Measurements from ENCODE around the gene CERS6. TPM values are rescaled to one million over a fixed set of nuclear protein-coding genes. Genes with fewer than 3 reads are reported as not detected.

CERS6 gene
- total RNA-seq, 1 experiment from 2014 or later = 12.4 TPM

DNA sequence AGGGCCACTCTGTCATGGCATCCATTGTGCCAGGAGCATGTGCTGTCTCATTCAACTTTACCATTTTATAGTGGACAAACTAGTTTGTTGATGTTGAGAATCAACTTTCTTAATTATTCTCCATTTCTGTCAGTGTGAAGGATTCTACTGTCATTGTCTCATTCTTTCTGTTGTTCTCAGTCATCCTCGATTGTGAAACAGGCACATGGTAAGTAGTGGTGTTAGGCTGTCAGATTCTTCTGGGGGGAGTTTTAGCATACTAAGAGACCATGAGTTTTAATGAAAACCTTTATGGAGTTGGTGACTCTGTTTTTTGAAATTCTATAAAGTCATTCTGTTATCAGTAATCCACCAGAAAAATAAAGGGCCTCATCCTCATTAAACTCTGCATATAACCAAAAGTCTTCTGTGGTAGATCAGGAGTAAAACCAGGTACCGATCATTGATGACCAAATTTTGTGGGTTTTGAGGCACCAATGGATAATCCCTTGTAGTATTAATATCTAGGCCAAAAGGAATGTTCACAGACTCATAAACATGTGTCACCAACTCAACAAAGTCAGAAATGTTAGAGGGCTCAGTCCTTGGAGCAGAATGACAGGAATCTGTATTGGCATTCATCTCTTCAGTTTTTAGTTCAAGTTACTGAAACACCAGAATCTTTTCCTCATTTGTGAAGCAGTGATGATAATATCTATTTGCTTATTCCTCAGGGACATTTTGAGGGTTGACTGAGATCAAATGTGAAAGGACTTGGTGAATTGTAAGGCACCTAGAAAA lies 73.2 kb downstream of the CERS6 start:
- H3K4me3 ChIP-seq = no peak overlapping the region

DNA sequence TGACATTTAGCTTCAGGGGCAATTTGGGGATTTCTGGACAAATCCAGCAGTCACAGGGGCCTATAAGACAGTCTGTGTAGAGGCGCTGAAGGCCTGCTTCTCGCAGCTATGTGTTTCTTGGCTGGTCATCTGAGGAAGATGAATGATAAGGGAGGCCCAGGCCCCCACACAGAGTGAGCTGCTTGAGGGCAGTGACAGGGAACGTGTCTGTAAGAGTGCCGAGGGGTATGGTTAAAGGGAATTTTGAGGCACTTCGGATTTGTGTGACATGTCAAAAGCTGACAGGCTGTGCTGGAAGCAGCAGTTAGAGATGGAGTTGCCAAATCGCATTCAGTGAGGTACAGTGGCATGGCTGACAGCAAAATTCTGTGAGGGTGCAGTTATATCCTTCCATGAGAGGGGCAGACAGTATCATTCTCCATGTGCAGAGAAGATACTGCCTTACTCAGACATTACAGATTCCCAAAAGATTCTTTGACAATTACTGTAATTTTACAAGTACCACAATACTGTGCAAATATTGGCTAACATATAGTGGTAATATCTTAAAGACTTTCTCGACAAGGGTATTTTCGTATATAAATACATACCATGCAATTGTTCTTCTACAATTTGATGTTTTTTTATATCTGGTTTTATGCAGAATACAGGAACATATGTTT lies 74.0 kb downstream of the CERS6 start:
- DNase-seq = no peak
- no peaks in the 10 kb centered on the region for H3K27me3 ChIP-seq
- no peaks in the 10 kb centered on the region for H3K9me3 ChIP-seq
- no peaks in the 10 kb centered on the region for H3K36me3 ChIP-seq
- no peak overlapping the region for H3K4me3 ChIP-seq

More for the DNA sequence above, 73.2 kb downstream of the CERS6 start:
- Histone ChIP-seq H3K36me3 (no peaks in the 10 kb centered on the region), H3K27me3 (no peaks in the 10 kb centered on the region), H3K9me3 (no peaks in the 10 kb centered on the region)
- DNase-seq = no peak

DNA sequence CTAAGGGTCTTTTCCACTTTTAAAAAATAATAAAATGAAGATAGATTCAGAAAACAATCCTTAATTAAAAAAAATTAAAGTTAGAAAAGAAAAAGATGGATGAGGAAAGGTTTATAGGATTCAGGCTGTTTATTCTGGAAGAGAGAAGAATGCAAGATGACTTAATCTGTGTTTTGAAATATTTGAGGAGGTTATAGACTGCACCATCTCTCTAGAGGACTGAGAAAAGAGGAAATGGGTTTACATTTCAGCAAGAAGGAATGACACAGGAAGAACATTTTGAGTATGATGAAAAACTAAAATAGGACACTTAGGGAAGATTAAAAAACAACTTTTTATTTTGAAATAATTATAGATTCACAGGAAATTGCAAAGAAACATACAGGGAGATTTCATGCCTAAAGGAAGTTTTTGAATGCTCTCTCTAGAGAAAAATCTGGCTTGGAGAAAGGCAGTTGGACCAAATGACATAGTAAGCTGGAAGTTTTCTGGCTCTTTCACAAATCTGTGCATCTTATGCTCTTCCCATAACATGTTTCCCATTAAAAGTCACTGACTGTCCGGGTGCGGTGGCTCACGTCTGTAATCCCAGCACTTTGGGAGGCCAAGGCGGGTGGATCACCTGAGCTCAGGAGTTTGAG lies 75.0 kb downstream of the CERS6 start:
- no peaks in the 10 kb centered on the region for H3K27me3 ChIP-seq
- no peak overlapping the region for H3K4me3 ChIP-seq
- DNase-seq = no peak
- H3K9me3 ChIP-seq = no peaks in the 10 kb centered on the region
- H3K36me3 ChIP-seq = no peaks in the 10 kb centered on the region

DNA sequence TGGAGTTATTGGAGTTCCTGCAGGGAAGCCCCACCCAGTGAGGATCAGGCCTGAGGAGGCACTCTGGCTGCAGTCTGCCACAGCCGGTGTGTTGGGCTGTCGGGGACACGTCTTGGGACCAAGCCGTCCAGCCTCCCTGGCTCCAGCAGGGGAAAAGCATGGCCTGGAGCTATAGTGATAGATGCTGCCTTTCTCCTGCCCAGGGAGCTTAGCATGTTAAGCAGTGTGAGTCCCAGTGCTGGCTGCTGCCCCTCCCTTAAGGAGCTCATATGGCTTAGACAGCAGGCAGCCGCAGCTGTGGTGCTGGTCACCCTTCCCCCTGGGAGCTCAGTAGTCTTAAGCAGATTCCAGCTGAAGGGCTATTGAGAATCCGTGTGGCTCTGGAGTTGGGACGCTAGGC lies 78.9 kb downstream of the CERS6 start:
- H3K4me3 ChIP-seq = no peak overlapping the region
- H3K9me3 ChIP-seq = peaks cover 7% of the 10 kb centered on the region
- DNase-seq = no peak
- H3K36me3 ChIP-seq = peaks cover 3% of the 10 kb centered on the region; the same call in 1 of the 2 replicates
- H3K27me3 ChIP-seq = no peaks in the 10 kb centered on the region

DNA sequence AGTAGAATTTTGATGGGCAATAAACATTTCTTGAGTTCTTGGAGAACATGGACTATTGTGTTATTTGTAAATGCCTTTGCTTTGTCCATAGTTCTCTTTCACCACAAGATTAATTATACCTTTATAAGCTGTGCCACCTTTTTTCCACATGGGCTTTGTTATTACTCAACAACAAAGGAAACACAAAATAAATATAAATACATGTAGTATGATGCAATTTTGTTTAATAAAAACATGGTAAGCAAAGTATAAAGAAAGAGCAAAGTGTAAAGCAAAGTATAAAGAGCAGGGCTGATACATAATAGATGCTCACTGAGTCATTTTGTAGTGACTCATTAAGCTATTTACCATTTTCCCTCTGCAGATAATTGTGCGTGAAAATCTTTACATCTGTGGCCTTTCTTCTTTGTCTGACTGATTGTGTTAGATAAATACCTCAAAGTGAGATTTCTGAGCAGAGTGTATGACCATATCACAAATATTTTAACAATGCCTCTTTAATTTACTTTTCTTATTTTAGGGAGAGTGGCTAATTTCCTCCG lies 80.9 kb downstream of the CERS6 start:
- DNase-seq = no peak
- Histone ChIP-seq H3K27me3 (no peaks in the 10 kb centered on the region), H3K36me3 (peaks cover 6% of the 10 kb centered on the region; the same call in 1 of the 2 replicates), H3K9me3 (peaks cover 13% of the 10 kb centered on the region), H3K4me3 (no peak overlapping the region)

DNA sequence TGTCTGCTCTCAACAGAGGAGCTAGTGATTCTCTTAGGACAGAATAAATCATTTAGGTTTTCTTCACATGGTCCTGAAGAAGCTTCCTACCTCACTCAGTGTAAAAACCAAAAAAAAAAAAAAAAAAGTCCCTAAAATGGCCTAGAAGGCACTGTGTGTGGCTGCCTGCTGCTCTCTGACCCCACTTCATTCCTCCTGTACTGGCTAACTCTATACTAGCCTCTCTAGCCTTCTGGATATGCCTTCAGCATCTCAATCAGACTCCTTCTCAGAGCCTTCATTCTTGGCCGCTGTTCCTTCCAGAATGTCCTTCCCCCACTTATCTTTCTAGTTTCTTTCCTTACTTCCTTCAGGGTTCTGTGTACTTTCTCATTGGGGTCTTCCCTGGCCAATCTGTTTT lies 82.1 kb downstream of the CERS6 start:
- Histone ChIP-seq H3K27me3 (no peaks in the 10 kb centered on the region), H3K9me3 (peaks cover 13% of the 10 kb centered on the region), H3K36me3 (peaks cover 6% of the 10 kb centered on the region; the same call in 1 of the 2 replicates), H3K4me3 (no peak overlapping the region)
- no peak for DNase-seq

DNA sequence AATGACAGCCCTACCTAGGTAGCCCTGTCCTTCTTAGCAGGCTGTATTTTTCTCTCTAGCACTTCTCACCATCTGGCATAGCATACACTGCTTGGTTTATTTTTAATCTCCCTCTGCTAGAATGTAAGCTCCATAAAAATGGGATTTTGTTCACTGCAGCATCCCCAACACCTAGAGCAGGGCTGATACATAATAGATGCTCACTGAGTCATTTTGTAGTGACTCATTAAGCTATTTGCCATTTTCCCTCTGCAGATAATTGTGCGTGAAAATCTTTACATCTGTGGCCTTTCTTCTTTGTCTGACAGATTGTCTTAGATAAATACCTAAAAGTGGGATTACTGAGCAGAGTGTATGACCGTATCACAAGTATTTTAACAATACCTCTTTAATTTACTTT lies 82.5 kb downstream of the CERS6 start:
- no peaks in the 10 kb centered on the region for H3K27me3 ChIP-seq
- DNase-seq = no peak
- H3K36me3 ChIP-seq = peaks cover 6% of the 10 kb centered on the region; the same call in 1 of the 2 replicates
- H3K4me3 ChIP-seq = no peak overlapping the region
- peaks cover 13% of the 10 kb centered on the region for H3K9me3 ChIP-seq

DNA sequence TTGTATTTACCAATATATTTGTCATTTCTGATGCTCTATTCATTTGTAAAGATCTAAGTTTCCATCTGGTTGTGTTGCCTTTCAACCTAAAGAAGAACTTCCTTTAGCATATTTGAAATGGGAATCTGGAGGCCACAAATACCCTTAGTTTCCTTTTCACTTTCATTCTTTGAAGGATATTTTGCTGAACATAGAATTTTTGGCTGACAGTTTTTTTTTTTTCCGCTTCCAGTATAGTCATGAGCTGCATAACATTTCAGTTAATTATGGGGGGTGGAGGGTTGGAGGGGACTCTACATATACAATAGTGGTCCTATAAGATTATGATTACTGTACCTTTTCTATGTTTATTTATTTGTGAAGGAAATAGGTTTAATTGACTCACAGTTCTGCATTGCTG lies 83.9 kb downstream of the CERS6 start:
- no peak for DNase-seq
- Histone ChIP-seq H3K36me3 (peaks cover 6% of the 10 kb centered on the region; the same call in 1 of the 2 replicates), H3K27me3 (no peaks in the 10 kb centered on the region), H3K4me3 (no peak overlapping the region), H3K9me3 (peaks cover 13% of the 10 kb centered on the region)

DNA sequence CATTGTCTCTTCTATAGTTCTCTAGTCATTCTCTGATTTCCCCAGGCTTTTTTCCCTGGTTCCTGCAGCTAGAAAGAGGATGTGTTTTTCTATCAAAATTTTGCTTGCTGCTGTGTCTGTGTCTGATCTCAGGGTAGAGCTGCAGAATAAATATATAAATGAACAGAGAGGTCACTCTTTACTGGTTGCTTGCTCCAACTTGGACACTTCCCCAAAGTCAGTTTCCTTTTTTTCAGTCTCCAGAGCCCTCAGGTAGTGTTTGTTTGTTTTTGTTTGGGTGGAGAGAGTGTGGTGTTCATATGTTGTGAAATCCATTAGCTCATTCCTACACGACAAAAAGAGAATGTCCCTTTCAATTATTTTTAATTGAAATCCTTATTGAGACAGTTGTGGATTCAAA lies 85.8 kb downstream of the CERS6 start:
- no peaks in the 10 kb centered on the region for H3K27me3 ChIP-seq
- peaks cover 6% of the 10 kb centered on the region; the same call in 1 of the 2 replicates for H3K36me3 ChIP-seq
- peaks cover 13% of the 10 kb centered on the region for H3K9me3 ChIP-seq
- DNase-seq = no peak
- H3K4me3 ChIP-seq = no peak overlapping the region

DNA sequence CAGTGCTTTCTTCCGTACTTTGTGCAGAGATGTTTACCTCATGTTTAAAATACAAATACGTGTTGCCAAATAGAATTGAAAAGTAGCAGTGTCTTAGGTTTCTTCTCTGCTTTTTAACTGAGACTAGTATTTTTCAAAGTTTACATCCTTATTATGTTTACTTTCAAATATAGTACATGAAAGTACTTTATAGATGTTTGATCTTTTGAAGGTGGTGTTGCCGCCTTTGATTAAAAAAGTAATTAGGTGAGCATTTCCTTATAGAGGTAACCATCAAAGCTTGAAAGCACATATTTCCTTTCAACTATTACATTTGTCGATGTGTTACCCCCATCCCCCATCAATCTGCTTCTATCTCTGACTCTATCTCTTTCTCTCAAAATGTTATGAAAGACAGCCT lies 87.0 kb downstream of the CERS6 start:
- Histone ChIP-seq H3K36me3 (peaks cover 6% of the 10 kb centered on the region; the same call in 1 of the 2 replicates), H3K9me3 (peaks cover 13% of the 10 kb centered on the region), H3K4me3 (no peak overlapping the region), H3K27me3 (no peaks in the 10 kb centered on the region)
- no peak for DNase-seq

DNA sequence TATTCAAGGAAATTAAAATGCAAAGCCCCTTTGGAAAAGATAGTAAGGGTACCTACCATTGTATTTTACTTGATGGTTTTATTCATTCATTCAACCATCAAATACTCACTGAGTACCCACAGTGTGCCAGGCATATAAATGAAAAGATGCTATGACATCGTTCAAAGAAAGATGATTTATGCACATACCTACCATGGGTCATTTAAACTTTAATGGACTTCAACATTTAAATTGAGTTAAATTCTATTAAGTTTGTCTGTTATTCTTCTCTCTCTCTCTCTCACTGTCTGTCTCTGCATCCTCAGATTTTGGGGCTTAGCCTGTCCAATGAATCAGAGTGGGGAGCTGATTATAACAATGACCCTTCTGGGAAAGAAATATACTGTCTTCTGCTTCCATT lies 87.9 kb downstream of the CERS6 start:
- no peak for DNase-seq
- Histone ChIP-seq H3K36me3 (peaks cover 6% of the 10 kb centered on the region; the same call in 1 of the 2 replicates), H3K27me3 (no peaks in the 10 kb centered on the region), H3K9me3 (peaks cover 13% of the 10 kb centered on the region), H3K4me3 (no peak overlapping the region)

DNA sequence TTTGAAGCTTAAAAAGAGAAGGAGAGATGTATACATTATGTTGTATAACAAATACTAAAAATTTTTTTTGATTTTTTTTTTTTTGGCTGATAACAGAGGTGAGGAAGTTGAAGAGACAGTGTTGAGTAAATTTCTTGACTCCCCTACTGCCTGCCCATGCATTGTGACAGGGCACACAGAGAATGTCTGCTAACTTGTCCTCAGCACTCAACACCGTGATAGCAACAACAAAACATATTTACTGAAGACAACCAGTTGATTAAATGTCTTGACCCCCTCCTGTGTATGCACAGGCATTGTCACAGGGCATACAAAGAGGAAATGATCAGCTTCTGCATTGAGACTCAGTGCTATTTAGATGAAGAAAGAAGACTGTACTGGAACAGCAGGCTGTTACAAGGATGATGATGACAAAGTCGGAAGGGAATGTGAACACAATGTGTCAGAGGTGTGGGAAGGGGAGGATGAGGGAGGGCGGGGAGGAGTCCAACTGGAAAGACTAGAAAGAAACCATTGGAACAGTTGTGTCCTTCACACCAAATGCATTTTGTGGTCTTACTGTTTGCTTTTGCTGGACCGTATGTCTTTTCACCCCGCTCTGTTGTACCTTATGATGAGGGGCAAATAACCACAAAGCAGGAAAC lies 89.5 kb downstream of the CERS6 start:
- H3K36me3 ChIP-seq = no peaks in the 10 kb centered on the region
- DNase-seq = peak; percentile 74
- no peaks in the 10 kb centered on the region for H3K27me3 ChIP-seq
- H3K4me3 ChIP-seq = no peak overlapping the region
- peaks cover 3% of the 10 kb centered on the region for H3K9me3 ChIP-seq

DNA sequence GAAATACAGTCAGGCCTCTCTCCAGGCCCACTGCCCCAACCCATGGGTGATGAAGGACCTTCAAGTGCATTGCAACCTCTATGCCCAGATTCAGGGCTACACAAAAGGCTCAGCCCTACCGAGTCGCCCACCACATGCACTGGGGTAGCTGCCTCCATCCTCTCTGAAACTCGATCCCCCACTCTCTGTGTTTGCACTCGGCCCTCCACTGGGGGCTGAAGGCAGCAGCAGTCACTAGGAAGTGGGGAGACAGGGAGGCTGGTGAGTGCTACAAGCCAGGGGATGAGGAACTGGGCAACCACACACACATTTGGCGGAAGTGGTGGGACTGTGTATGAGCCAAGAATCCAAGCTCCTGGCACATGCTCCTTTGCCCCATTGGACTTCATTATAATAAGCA lies 94.6 kb downstream of the CERS6 start:
- DNase-seq = peak; percentile 8
- Histone ChIP-seq H3K9me3 (no peaks in the 10 kb centered on the region), H3K27me3 (no peaks in the 10 kb centered on the region), H3K4me3 (no peak overlapping the region), H3K36me3 (no peaks in the 10 kb centered on the region)

DNA sequence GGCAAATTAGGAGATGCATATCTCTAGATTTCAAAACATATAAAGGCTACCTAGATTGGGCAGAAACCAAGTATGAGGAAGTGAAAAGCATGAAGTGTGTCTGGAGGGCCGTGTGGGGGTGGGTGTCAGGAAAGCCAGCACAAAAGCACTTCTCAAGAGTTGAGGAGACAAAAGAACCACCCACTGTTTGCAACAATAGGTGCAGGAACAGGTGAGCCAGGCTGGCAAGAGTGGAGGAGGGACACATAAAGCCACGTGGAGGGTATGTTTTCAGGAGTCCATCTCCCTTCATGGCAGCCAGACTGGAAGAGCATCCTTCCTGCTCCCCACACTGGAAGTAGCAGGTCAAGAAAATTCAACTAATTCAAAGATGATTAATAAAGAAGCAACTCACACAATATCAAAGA lies 96.4 kb downstream of the CERS6 start:
- no peak for DNase-seq
- Histone ChIP-seq H3K4me3 (no peak overlapping the region), H3K9me3 (no peaks in the 10 kb centered on the region), H3K36me3 (no peaks in the 10 kb centered on the region), H3K27me3 (no peaks in the 10 kb centered on the region)

DNA sequence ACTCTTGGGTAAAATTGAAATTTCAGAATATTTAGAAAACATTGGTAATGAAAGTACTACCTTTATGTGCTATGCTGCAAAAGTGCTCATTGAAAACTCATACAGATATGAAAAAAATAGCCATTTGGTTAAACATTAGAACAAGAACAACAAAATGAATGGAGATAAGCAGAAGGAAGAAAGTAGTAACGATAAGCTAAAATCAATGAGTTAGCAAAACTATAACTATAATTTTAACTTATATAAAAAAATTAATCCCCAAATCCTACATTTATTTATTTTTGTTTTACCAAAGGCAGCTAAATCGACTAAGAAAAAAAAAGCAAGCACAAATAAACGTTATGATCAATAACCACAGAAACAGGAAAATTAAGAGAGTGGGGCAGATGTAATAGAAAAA lies 99.2 kb downstream of the CERS6 start:
- Histone ChIP-seq H3K27me3 (no peaks in the 10 kb centered on the region), H3K4me3 (no peak overlapping the region), H3K36me3 (no peaks in the 10 kb centered on the region; the same call in 1 of the 2 replicates)

DNA sequence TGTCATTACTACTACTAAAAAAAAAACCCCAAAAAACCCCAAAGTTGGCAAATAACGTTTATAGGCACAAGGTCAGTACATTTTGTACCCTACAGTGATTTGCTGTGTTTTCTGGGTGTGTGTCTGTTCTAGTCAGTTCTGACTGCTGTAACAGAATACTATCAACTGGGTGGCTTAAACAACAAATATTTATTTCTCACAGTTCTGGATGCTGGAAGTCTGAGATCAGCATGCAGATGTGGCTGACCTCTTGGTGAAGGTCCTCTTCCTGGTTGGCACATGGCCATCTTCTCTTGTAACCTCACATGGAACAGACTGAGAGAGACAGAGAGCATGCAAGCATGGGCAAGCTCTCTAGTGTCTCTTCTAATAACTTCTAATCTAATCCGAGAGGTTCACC lies 103.1 kb downstream of the CERS6 start:
- Histone ChIP-seq H3K27me3 (no peaks in the 10 kb centered on the region), H3K9me3 (no peaks in the 10 kb centered on the region), H3K36me3 (peaks cover 2% of the 10 kb centered on the region; the same call in 1 of the 2 replicates), H3K4me3 (no peak overlapping the region)
- no peak for DNase-seq

More for the DNA sequence above, 99.2 kb downstream of the CERS6 start:
- DNase-seq = no peak
- H3K9me3 ChIP-seq = no peaks in the 10 kb centered on the region

Data from MG63 (cell line).